GM19043 (cell line): ENCODE measurements around the gene DCLK2.
A peak's percentile ranks its signal among the peaks of the same experiment; 100 is the strongest.
"Not testable (repeated sequence)": the region's sequence is repeated elsewhere in the genome, so short reads cannot be mapped to it uniquely, and the experiment has no call there.

Source experiments
- ATAC-seq: cut with Tn5 transposase; IDR thresholded peaks from one replicate; pipeline ENCODE4 v1.9.1; 2021; ENCODE audit warnings: low read depth; ENCODE audit not compliant: unreplicated experiment

Gene DCLK2

DNA sequence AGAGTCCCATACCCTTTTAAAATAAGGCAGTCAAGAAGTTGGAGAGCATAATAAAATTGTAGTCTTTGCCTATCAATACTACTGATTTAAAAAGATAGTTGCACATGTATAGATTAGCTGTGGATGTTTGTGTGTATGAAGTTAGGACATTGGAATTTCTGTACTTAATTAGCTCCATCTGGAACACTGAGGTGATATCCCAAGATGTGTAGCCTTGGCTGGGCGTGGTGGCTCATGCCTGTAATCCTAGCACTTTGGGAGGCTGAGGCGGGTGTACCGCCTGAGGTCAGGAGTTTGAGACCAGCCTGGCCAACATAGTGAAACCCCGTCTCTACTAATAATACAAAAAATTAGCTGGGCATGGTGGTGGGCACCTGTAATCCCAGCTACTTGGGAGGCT is 119.0 kb downstream of the DCLK2 start:
- ATAC-seq = not testable (repeated sequence)

DNA sequence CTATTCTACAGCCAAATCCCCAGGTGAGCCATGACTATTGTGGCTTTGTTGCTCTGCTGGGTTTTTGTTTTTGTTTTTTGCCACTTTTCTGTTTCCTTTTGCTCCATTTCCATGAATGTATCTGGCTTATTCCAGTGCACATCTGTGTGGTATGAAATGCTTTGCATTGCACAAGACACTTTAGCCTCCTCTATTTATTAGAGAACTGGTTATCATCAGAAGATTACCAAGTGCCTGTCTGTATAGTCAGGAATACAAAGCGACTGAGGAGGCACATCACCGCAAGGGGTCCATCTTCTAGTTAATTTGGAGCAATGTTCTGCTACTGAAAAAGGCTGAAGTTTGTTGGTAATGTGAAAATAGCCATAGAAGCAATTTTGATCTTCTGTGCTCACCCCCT is 120.8 kb downstream of the DCLK2 start:
- no peak for ATAC-seq

DNA sequence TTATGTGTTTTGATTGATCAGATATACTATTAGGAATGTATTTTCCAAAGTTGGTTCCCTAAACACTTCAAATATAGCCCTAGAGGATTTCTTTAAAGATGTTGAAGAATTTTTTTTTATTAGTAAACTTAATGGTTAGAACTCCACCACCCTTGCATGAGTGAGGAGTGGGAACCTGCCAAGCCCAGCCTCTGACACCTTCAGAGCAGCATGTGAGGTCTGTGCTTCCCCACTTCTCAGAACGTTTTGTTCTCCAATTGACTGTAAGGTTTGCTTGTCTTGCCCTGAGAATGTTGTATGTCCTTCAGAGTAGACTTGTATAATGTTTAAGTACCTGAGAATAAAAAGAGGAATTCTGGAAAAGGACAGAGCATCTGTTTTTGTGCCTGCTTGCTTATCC is 126.8 kb downstream of the DCLK2 start:
- ATAC-seq = no peak

DNA sequence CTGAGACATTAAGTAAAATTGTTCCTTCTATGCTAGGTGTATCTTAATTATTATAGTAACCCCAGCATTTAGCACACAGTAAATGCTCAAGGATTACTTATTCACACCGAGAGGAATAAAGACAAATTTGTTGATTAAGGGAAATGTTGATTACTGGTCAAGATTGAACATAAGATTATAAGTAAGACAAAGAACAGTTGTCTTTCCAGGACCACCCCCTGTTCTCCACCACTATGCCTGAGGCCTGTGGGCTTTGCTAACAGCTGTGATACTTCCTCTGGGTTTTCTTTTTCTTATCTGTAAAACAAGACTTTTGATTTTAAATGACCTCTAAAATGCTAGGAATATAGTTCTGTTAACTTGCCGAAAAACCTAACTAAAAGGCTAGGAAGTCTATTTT is 128.0 kb downstream of the DCLK2 start:
- ATAC-seq = no peak

DNA sequence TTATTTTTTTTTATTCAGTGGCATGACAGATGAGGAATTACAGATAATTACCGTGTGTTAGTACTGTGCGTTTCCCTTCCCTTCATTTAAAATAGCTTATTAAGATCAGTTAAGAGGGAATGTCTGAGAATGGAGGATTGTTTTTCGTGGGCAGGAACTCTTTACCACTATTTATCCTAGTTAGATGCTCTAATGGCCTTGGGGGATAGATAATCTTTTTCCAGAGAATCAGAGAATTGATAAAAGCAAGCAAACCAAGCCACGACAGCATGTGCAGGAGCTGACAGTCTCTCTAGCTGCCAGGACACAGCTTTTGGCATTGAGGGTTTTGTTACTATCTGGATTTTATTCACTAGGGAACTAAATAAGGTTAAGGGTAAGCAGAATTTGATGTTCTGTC is 128.7 kb downstream of the DCLK2 start:
- no peak for ATAC-seq

DNA sequence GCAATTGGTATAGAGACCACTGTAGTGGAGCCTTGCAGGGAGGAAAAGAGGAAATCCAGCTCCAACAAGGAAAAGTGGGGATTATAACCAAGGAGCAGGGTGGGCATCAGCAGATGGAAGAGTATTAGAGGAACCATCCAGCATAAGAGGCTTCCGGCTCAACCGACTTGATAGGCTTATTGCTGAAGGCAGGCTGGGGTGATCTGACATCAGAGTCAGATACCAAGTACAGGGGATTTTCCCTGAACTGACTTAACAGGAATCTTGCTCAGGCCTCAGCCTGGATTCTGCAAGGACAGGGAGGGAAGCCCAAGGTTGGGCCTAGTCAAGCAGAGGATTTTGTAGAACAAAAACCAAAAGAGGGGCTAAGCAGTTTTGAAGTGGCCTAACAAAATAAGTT is 129.6 kb downstream of the DCLK2 start:
- no peak for ATAC-seq

DNA sequence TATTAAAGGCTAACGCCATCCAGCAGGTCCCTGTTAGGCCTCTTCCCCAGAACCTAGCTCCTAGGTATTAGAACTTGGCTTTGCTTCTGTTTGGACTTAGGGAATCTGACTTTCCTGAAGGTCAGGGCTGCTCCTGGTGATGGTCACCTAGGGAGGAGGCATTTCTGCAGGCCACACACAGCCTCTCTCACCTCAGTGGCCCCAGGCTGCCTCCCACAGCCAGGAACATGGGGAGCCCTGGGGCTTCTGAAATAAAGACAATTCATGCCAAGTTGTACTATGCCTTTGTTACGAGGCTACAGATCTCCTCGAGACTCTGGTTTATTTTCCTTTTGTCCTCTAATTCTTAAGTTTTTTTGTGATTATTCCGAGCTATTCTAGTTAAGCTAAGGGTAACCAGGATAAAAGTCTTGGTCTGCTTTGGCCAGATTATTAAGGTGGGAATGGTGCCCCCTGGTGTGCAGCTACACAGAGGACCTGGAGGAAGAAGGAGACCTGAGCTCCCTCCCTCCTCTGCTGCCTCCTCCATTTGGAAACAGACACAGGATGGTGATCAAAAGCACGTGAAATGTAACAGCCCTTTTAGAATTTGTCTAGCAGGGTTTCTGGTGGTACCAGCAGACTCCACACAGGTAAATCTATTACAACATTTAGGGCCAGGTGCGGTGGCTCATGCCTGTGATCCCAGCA is 131.0 kb downstream of the DCLK2 start:
- ATAC-seq = no peak

DNA sequence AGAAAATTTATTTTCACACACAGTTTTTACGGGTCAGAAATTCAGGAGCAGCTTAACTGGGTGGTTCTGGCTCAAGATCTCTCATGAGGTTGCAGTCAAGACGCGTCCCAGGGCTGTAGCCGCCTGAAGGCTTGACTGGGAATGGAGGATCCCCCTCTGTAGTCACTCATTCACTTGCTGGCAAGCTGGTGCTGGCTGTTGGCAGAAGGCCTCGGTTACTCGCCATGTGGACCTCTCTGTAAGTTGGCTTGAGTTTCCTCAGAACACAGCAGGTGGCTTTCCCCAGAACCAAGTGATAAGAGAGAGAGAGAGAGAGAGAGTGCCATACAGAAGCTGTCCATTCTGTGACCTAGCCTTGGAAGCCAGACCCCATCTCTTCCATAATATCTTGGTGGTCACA is 132.8 kb downstream of the DCLK2 start:
- ATAC-seq = no peak

DNA sequence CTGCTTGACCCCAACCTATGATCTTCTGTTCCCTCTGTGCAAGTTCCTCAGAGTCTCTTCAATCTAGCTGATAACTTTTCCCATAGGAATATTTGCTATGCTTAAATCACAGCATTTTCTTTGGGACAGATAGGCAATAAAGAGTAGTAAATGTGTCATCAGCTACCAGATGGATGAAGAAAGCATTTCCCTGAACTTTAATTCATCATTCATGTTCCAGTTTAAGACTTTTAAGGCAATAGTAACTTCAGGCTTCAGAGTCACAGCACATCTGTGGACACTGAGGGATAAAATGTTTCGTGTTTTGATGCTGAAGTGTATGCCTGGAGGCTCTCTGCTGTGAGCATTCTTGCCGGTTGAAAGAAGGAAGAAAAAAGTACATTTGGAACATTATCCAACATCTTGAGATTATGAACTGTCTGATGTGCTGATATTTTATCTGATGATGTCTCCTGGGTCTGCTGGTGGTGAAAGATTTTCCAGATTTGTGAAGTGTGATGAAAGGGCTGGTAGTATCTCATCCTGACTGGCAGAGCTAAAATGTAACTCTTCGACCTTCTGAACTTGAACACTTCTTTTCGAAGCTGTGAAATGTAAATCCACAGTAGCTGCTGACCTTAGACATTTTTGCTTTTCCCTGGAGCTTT is 133.7 kb downstream of the DCLK2 start:
- ATAC-seq = no peak

DNA sequence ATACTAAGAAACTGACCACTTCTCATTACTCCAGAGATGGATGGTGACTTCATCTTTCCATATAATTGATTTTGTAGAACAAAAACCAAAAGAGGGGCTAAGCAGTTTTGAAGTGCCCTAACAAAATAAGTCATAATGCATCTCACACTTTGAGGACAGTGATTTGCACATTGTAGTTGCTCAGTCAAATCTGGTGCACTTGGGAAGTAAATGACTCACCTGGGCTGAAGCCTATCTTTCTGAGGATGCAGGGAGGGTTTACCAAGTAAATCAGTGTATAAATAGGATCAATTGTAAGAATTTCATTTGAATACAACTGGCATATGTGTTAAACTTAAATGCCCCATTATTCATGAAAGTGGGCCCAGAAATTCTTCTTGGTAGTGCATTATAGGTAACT is 134.2 kb downstream of the DCLK2 start:
- no peak for ATAC-seq

DNA sequence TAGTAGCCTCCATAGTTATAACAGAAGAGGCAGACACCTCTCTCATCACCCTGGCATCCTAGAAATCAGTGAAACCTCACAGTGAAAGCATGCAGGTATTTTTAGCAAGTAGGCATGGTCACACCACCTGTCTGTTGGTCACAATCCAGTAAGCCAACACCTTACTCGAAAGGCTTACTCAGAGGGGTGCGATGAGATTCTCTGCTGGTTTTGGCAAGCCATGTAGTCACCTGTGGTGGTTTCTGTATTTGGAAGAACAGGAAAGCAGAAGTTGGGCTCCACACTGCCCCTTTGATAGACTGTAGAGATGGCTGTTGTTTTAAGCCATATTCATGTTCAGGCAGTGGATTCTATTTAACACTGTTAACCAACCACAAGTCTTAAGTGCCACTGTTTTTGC is 134.7 kb downstream of the DCLK2 start:
- peak; percentile 54 for ATAC-seq

DNA sequence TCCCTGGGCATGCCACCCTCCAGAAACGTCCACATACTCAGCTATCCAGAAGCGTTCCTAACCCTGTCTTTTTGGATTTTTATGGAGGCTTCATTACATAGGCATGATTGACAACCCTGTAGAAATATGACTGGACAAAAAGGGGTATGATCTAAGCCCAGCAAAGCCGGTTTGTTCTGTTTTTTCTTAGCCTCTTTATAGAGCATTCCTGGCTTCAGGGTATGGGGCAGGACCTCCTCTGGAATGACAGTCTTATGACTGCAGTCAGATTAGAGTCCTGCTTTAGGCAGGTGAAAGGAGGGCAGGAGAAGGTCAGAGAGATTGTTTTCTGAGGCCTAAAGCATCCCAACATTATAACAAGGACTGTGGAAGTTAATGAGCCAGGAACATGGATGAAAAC is 137.4 kb downstream of the DCLK2 start:
- ATAC-seq = no peak

DNA sequence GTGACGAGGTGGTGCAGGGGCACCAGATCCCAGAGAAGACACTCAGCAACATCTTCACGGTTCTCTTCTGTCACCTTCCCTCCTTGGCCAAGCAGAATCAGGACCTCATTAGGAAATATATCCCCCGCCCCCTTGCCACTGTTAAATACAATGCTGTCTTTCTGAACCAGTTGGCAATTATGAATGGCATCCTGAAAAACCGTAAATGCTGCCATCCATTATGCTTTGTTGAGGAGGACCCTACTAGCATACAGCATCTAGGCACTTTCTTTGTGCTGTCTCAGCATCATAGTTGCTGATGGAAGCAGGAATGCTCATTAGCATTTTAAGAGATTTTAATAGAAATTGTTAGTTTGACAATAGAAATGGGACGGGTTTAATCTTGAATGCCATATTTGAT is 138.5 kb downstream of the DCLK2 start:
- no peak for ATAC-seq

DNA sequence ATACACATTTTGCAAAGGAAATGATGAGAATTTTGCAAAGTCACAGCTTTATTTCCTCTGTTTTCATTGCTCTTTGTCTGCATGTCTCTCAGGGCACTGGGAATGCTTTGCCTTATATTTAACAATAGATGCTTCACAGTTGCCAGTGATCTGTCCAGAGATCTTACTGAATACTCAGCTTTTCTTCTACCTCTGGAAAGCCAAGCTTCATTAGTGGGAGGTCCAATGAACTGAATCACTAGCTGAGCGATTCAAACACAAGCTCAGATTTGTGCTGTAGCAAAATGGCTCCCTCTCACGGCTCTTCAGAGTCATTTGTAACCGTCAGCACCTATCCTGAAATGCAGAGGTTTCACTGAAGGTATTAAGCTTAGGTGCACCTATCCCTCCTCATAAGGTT is 138.9 kb downstream of the DCLK2 start:
- ATAC-seq = no peak

DNA sequence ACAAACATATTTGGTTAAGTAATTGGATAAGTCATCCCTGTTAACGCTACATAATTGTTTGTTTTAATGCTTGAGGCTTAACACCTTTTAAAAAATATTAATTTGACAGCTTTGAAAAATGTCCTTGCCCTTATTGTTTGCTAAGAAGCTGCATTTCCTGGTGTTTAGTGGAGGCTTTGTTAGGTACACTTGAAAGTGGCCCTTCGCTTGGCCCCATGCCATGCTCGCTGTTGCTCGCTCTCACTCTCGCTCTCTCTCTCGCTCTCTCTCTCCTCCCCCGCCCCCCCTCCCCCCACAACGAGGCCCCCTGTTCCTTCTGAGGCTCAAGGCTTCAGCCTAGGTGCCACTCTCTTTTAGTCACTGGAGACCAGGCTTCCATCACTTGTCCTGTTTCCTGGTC is 139.6 kb downstream of the DCLK2 start:
- no peak for ATAC-seq

DNA sequence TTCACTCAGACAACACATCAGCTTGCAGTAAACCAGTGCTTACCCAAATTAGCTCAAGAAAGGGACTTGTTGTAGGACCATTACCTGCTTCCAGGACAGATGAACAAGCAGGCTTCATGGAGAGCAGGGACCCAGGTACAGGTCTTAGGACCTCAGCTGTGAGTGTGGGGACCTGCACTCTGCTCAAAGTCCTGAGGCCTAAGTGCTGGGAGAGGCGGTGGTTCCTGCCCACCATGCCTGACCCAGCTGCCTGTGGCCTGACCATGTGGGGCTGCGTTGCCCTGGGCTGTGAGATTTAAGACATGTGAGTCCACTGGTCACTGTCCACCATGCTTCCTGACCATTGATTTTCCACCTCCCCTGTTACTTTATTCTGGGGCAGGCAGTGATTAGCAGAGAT is 140.2 kb downstream of the DCLK2 start:
- no peak for ATAC-seq

DNA sequence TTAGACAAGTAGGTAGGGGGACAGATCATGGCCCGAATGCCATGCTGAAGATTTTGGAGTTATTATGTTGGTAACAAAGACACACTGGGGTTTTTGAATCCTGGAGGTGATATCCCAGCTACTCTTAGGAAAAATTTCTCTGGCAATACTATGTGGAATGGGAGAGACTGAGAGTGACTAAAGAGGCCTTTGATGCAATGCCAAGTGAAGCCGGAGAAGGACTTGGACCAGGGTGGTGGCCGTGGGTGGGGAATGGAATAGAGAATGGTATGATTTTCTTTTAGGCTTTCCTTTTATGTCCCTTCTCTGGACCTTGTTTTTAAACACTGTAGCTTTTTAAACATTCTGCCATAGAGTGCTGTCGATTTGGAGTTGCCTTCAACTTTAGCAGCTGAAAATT is 141.6 kb downstream of the DCLK2 start:
- ATAC-seq = no peak

DNA sequence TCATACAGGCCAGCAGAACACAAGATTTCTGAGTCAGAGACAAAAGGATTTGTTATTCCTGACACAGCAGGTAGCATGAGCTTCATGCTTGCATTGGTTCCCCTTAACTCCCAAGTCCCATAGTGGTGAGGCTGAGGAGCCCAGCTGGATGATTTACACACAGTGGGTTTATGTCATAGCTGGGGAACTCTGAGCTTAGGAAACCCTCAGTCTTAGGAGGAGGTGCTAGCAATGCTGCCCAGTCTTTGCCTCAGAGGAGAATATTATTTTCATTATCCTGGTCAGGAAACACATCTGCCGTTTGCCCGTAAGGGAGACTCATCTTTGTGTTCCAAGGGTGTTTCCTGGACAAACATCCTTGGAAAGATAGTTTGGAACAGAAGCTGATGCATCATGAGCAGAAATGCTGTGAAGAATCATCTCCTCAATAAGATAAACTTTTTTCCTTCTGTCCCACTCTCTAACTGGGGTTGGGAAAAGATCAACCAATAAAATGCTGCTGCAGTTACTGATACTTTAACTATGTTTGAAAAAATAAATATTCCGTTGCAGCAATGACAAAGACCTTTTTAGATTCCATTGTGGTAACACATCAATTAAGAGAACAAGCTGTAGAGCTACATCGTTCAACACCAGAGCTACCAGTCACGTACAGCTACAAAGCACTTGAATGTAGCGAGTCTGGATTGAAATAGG is 146.8 kb downstream of the DCLK2 start:
- ATAC-seq = no peak

DNA sequence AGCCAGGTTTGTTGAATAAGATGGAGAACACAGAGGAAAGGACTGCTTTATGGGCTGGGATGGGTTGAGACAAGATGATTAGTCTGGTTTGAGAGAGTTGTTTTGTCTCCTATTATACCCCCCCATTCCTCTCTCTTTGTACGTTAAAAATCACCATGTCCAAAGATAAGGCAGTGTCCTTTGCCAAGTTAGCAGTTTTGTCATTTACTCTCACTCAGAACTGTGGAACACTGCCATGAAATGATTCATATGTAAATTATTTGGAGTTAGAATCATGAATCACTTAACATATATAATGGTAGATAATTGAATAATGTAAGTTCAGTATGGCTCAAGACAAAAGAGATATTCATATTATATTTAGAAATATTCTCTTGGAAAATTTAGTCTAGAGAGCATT is 151.3 kb downstream of the DCLK2 start:
- ATAC-seq = no peak

DNA sequence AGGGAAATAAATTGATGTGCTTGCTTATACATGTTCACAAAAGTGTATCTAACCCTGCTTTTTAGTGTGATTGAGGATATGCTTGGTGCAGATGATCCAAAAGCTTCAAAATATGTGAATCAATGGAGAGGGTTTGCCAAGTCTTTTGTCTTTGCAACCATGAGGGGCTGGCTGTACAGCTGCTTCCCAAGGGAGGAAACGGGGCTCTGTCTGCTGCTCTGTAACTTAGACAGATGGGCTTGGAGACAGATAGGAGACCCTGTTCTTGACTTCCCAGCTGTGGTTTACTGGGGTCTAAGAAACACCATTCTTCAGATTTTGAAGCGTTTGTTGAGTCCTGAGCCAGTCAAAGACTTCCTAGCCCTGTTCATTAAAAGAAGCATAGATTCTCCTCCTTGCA is 152.3 kb downstream of the DCLK2 start:
- ATAC-seq = no peak

DNA sequence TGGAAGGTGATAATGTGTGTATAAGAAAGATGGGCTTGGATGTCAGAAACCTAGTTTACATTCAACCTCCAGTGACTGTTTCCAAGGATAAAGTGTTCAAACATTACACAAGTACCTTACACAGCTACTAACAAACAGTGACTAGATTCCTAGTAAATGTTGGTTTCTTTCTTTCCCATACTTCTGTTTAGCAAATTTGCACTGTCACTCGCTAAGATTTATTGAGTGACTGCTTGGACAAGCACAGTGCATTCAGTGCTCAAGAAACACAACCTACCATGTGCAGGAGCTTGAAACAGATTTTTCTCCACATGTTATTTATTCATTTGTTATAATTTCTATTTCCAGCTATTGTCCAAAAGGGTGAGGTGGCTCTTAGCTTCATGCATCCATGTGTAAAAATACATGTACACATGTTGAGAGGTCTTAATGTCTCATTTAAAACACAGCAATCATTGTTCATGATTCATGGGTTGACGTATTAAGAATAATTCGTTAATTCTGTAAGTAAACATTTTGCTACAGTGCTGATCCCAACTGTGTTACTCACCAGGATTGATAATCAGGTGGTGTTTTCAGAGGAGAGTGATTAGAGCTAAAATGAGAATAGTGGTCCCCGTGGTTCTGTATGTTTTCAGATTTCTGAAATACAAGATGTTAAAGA is 153.0 kb downstream of the DCLK2 start:
- no peak for ATAC-seq

DNA sequence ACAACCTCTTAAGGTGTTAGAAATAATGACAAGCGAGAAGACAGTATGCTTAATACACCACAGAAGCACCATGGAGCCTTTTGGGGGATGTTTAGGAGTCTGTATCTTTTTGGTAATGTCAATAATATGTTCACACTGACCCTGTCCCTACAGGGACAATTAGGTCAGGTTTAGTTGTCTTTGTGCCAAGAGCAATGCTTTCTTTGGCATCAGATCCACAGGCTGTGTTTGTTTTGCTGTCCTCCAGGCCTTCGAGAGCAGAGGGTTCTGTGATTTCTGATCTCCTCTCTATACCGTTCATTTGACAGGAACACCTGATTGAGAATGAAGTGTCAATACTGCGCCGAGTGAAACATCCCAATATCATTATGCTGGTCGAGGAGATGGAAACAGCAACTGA is 153.8 kb downstream of the DCLK2 start:
- no peak for ATAC-seq
